H9 (cell line): ENCODE data around the gene KCTD4. TPM values are rescaled to one million over a fixed set of nuclear protein-coding genes. Genes with fewer than 3 reads are reported as not detected.

Source experiments
- DNase-seq: peaks from one replicate; pipeline ENCODE4 v3.0.0-alpha.2; 2017
- H2AFZ ChIP-seq: one replicate; pipeline ENCODE4 v1.6.1; 2013; ENCODE audit warnings: mild to moderate bottlenecking, low read length, control low read depth, moderate library complexity
- H2AK5ac ChIP-seq: 2 replicates; pipeline ENCODE4 v1.6.1; 2013; ENCODE audit warnings: low read length, control low read depth, mixed read lengths; ENCODE audit not compliant: insufficient read length
- H2BK120ac ChIP-seq: one replicate; pipeline ENCODE4 v1.6.1; 2013; ENCODE audit warnings: low read depth, mild to moderate bottlenecking, low read length, control low read depth, inconsistent platforms; ENCODE audit not compliant: poor library complexity, severe bottlenecking
- H2BK12ac ChIP-seq: 2 replicates; pipeline ENCODE4 v1.6.1; 2013; ENCODE audit warnings: low read length, control low read depth, mixed read lengths, low read depth; ENCODE audit not compliant: insufficient read length
- H2BK15ac ChIP-seq: 2 replicates; pipeline ENCODE4 v1.6.1; 2013; ENCODE audit warnings: low read depth, low read length, control low read depth
- H2BK20ac ChIP-seq: one replicate; pipeline ENCODE4 v1.6.1; 2013; ENCODE audit warnings: low read depth, mild to moderate bottlenecking, low read length, control low read depth, inconsistent platforms; ENCODE audit not compliant: poor library complexity, severe bottlenecking
- H2BK5ac ChIP-seq: 2 replicates; pipeline ENCODE4 v1.6.1; 2013; ENCODE audit warnings: low read length, control low read depth, mixed read lengths; ENCODE audit not compliant: insufficient read length
- H3K14ac ChIP-seq: 2 replicates; pipeline ENCODE4 v1.6.1; 2013; ENCODE audit warnings: low read length, control low read depth; ENCODE audit not compliant: insufficient read depth
- H3K18ac ChIP-seq: 2 replicates; pipeline ENCODE4 v1.6.1; 2013; ENCODE audit warnings: low read depth, mild to moderate bottlenecking, mixed read lengths, low read length, control low read depth; ENCODE audit not compliant: insufficient read length
- H3K23ac ChIP-seq: 2 replicates; pipeline ENCODE4 v1.6.1; 2013; ENCODE audit warnings: low read length, control low read depth, mixed read lengths, low read depth; ENCODE audit not compliant: insufficient read length
- H3K23me2 ChIP-seq: 2 replicates; pipeline ENCODE4 v1.6.1; 2013; ENCODE audit warnings: low read depth, mild to moderate bottlenecking, mixed read lengths, low read length, control low read depth; ENCODE audit not compliant: insufficient read length, poor library complexity, severe bottlenecking
- H3K27ac ChIP-seq: 2 replicates; pipeline ENCODE4 v1.5.1; 2013; ENCODE audit warnings: low read length, control low read depth, mixed read lengths, low read depth; ENCODE audit not compliant: insufficient read length
- H3K27me3 ChIP-seq: 2 replicates; pipeline ENCODE4 v1.6.1; 2013; ENCODE audit warnings: low read length, control low read depth, inconsistent platforms; ENCODE audit not compliant: insufficient read depth
- H3K4ac ChIP-seq: 2 replicates; pipeline ENCODE4 v1.6.1; 2013; ENCODE audit warnings: low read depth, mild to moderate bottlenecking, control low read depth, inconsistent platforms, low read length, moderate library complexity
- H3K4me1 ChIP-seq: 2 replicates; pipeline ENCODE4 v1.6.1; 2013; ENCODE audit warnings: low read length, control low read depth, inconsistent platforms; ENCODE audit not compliant: insufficient read depth
- H3K4me2 ChIP-seq: 2 replicates; pipeline ENCODE4 v1.6.1; 2013; ENCODE audit warnings: low read length, control low read depth, mixed read lengths; ENCODE audit not compliant: insufficient read length, insufficient read depth
- H3K56ac ChIP-seq: 2 replicates; pipeline ENCODE4 v1.6.1; 2013; ENCODE audit warnings: low read depth, mild to moderate bottlenecking, mixed read lengths, low read length, control low read depth; ENCODE audit not compliant: insufficient read length
- H3K79me1 ChIP-seq: 2 replicates; pipeline ENCODE4 v1.6.1; 2013; ENCODE audit warnings: low read depth, mild to moderate bottlenecking, moderate library complexity, low read length, control low read depth, inconsistent platforms; ENCODE audit not compliant: insufficient read depth, poor library complexity, severe bottlenecking
- H3K79me2 ChIP-seq: 2 replicates; pipeline ENCODE4 v1.6.1; 2013; ENCODE audit warnings: low read length, control low read depth, inconsistent platforms; ENCODE audit not compliant: insufficient read depth
- H3K9ac ChIP-seq: 2 replicates; pipeline ENCODE4 v1.6.1; 2013; ENCODE audit warnings: low read length, control low read depth, mixed read lengths; ENCODE audit not compliant: insufficient read length; ENCODE audit errors: extremely low read depth
- H3K9me3 ChIP-seq: one replicate; pipeline ENCODE4 v1.6.1; 2013; ENCODE audit warnings: low read depth, low read length, inconsistent platforms; ENCODE audit not compliant: control insufficient read depth
- H3T11ph ChIP-seq: one replicate; pipeline ENCODE4 v1.6.1; 2013; ENCODE audit warnings: mild to moderate bottlenecking, low read length, control low read depth, inconsistent platforms
- H4K20me1 ChIP-seq: one replicate; pipeline ENCODE4 v1.6.1; 2013; ENCODE audit not compliant: control insufficient read depth, insufficient read length, insufficient read depth
- H4K5ac ChIP-seq: 2 replicates; pipeline ENCODE4 v1.6.1; 2013; ENCODE audit warnings: low read depth, mild to moderate bottlenecking, mixed read lengths, low read length, control low read depth; ENCODE audit not compliant: insufficient read length
- H4K8ac ChIP-seq: replicated peaks from 2 replicates; pipeline ENCODE4 v1.6.1; 2013; ENCODE audit warnings: low read length, control low read depth, mixed read lengths, low read depth; ENCODE audit not compliant: insufficient read length
- H4K91ac ChIP-seq: 2 replicates; pipeline ENCODE4 v1.6.1; 2013; ENCODE audit warnings: low read depth, mild to moderate bottlenecking, moderate library complexity, mixed read lengths, low read length, control low read depth; ENCODE audit not compliant: insufficient read length
- H3K27ac Mint-ChIP-seq, 3 experiments: 2 replicates in 2 of 3; 3 replicates in 1 of 3; pipeline ENCODE4 v1.8.0; 2020 to 2021; ENCODE audit warnings: mixed read lengths in 3 of 3, mild to moderate bottlenecking in 1 of 3, moderate library complexity in 1 of 3
- H3K27me3 Mint-ChIP-seq: 2 replicates; pipeline ENCODE4 v1.8.0; 2021; ENCODE audit warnings: low read depth, mild to moderate bottlenecking, moderate library complexity, mixed read lengths
- H3K36me3 Mint-ChIP-seq, 3 experiments: 2 replicates in 2 of 3; 3 replicates in 1 of 3; pipeline ENCODE4 v1.8.0; 2020 to 2021; ENCODE audit warnings: low read depth in 3 of 3, mixed read lengths in 3 of 3; ENCODE audit not compliant: insufficient read depth in 1 of 3
- H3K4me1 Mint-ChIP-seq, 2 experiments: 2 replicates each; pipeline ENCODE4 v1.8.0; 2020; ENCODE audit warnings: mixed read lengths in 2 of 2
- H3K4me3 Mint-ChIP-seq, 2 experiments: 2 replicates in 1 of 2; 3 replicates in 1 of 2; pipeline ENCODE4 v1.8.0; 2020 to 2021; ENCODE audit warnings: mild to moderate bottlenecking in 2 of 2, mixed read lengths in 2 of 2, moderate library complexity in 1 of 2
- H3K9me3 Mint-ChIP-seq, 2 experiments: 2 replicates in 1 of 2; 3 replicates in 1 of 2; pipeline ENCODE4 v1.8.0; 2020; ENCODE audit warnings: mild to moderate bottlenecking in 2 of 2, mixed read lengths in 2 of 2, moderate library complexity in 1 of 2
- CTCF ChIP-seq: fragments of 200-600 bp; sonication (generic); conservative IDR thresholded peaks from 3 replicates; pipeline ENCODE4 v1.8.0; 2021; ENCODE audit warnings: antibody characterized with exemption, mild to moderate bottlenecking
- WGBS: extraction: QIAGEN DNeasy Blood & Tissue Kit; methylation state at CpG from one replicate; pipeline ENCODE4 v1.1.7; 2013; ENCODE audit warnings: missing lambda C conversion rate, low lambda C conversion rate, mixed read lengths; ENCODE audit not compliant: insufficient read length; ENCODE audit errors: extremely low coverage; 5-methylcytosine and 5-hydroxymethylcytosine counted together
- total RNA-seq: library from RNA; stranded (reverse); gene quantifications from 2 replicates; pipeline ENCODE4 v1.2.1, GENCODE V29; 2021

Gene KCTD4
- total RNA-seq, 1 experiment from 2014 or later = not detected

GRCh38 chr13:45215392-45216077 is 14.7 kb upstream of the KCTD4 start:
- no peak overlapping the region for H2BK12ac ChIP-seq
- H3K4me3 Mint-ChIP-seq = no peak overlapping the region
- WGBS = no CpG with 5 or more reads among the region's 9 CpGs
- H3K79me2 ChIP-seq = no peaks in the 10 kb centered on the region
- no peak overlapping the region for H2AFZ ChIP-seq
- no peak overlapping the region for H2BK5ac ChIP-seq
- no peak for DNase-seq
- H4K5ac ChIP-seq = no peak overlapping the region
- no peak overlapping the region for H3K56ac ChIP-seq
- no peak overlapping the region for H2BK15ac ChIP-seq
- no peak overlapping the region for H2BK20ac ChIP-seq
- H3K18ac ChIP-seq = no peak overlapping the region
- no peak for TF ChIP-seq CTCF
- no peak overlapping the region for H3T11ph ChIP-seq
- H3K27me3 ChIP-seq = no peaks in the 10 kb centered on the region
- H3K79me1 ChIP-seq = no peaks in the 10 kb centered on the region
- H3K36me3 Mint-ChIP-seq = peaks cover 2 to 10% (median 10%) of the 10 kb centered on the region in 3 experiments; a peak in 6 of 7 replicates
- no peaks in the 10 kb centered on the region for H4K20me1 ChIP-seq
- peaks cover 2% of the 10 kb centered on the region; the same call in 1 of the 2 replicates for H3K4me1 ChIP-seq
- H3K23ac ChIP-seq = no peak overlapping the region
- no peak overlapping the region for H2AK5ac ChIP-seq
- no peak overlapping the region for H4K91ac ChIP-seq
- no peak overlapping the region for H2BK120ac ChIP-seq
- H3K4me1 Mint-ChIP-seq = peaks cover 29% of the 10 kb centered on the region in 2 experiments
- peak overlapping the region in 2 of 3 experiments; percentile 30 to 83; a peak in 4 of 7 replicates for H3K27ac Mint-ChIP-seq
- H3K9me3 Mint-ChIP-seq = no peaks in the 10 kb centered on the region
- no peak overlapping the region for H3K4me2 ChIP-seq
- no peak overlapping the region for H3K14ac ChIP-seq
- no peaks in the 10 kb centered on the region for H3K9me3 ChIP-seq
- no peak overlapping the region for H3K4ac ChIP-seq
- no peak overlapping the region for H3K27ac ChIP-seq
- H3K27me3 Mint-ChIP-seq = no peaks in the 10 kb centered on the region
- no peaks in the 10 kb centered on the region for H3K23me2 ChIP-seq
- no peak overlapping the region for H4K8ac ChIP-seq
- H3K9ac ChIP-seq = no peak overlapping the region
